Glomerular visceral epithelial cell (primary cell): Measurements from ENCODE around the gene ZNF273.
A peak's percentile ranks its signal among the peaks of the same experiment; 100 is the strongest.
"Not testable (repeated sequence)": the region's sequence is repeated elsewhere in the genome, so short reads cannot be mapped to it uniquely, and the experiment has no call there.

Experiments
- DNase-seq: peaks from one replicate; pipeline ENCODE4 v3.0.0-alpha.2; 2016; ENCODE audit errors: extremely low spot score

The ZNF273 gene

GRCh38 chr7:64902806-64903721 lies at the start of gene ZNF273:
TSS of gene ZNF273 (plus strand) at chr7:64903273. CDS start at chr7:64903318, 45 bp downstream.
- DNase-seq, result peak; percentile 86

GRCh38 chr7:64853679-64854078 lies 49.4 kb upstream of the ZNF273 start:
- DNase-seq, result no peak

GRCh38 chr7:64854969-64855368 lies 48.1 kb upstream of the ZNF273 start:
- no peak for DNase-seq

- DNase-seq, result no peak
These were observed 40.1 kb upstream of the ZNF273 start for GRCh38 chr7:64863021-64863420.

GRCh38 chr7:64863530-64863929 lies 39.5 kb upstream of the ZNF273 start:
- not testable (repeated sequence) for DNase-seq

GRCh38 chr7:64863969-64864368 lies 39.1 kb upstream of the ZNF273 start:
- DNase-seq, result no peak

- DNase-seq, result no peak
These were observed 35.1 kb upstream of the ZNF273 start for GRCh38 chr7:64867863-64868440.

- DNase-seq, result no peak
These were observed 34.6 kb upstream of the ZNF273 start for GRCh38 chr7:64868499-64868898.

GRCh38 chr7:64869121-64869725 lies 33.9 kb upstream of the ZNF273 start:
- no peak for DNase-seq

- DNase-seq, result no peak
These were observed 33.0 kb upstream of the ZNF273 start for GRCh38 chr7:64869912-64870562.

GRCh38 chr7:64870656-64871055 lies 32.4 kb upstream of the ZNF273 start:
- no peak for DNase-seq

- DNase-seq, result no peak
These were observed 31.3 kb upstream of the ZNF273 start for GRCh38 chr7:64871761-64872160.

GRCh38 chr7:64872351-64873154 lies 30.5 kb upstream of the ZNF273 start:
- no peak for DNase-seq

GRCh38 chr7:64873155-64873500 lies 29.9 kb upstream of the ZNF273 start:
- DNase-seq, result no peak

- no peak for DNase-seq
These were observed 29.6 kb upstream of the ZNF273 start for GRCh38 chr7:64873517-64873916.

- peak; percentile 41 for DNase-seq
These were observed 29.0 kb upstream of the ZNF273 start for GRCh38 chr7:64874114-64874513.

- DNase-seq, result no peak
These were observed 28.4 kb upstream of the ZNF273 start for GRCh38 chr7:64874562-64875250.

- no peak for DNase-seq
These were observed 27.8 kb upstream of the ZNF273 start for GRCh38 chr7:64875258-64875657.

- no peak for DNase-seq
These were observed 27.2 kb upstream of the ZNF273 start for GRCh38 chr7:64875658-64876406.
